Measurements from ENCODE around the gene MTAP. TPM values are rescaled to one million over a fixed set of nuclear protein-coding genes. Genes with fewer than 3 reads are reported as not detected.

The MTAP gene
- polyA plus RNA-seq, 1 donor from 2014 or later = 7.7 TPM

GRCh38 chr9:21837501-21837900 is 35.1 kb downstream of the MTAP start (continued):
- TF ChIP-seq EZH2 (IDR thresholded peaks at IDR 0.05; ENCODE audit: borderline replicate concordance, insufficient read depth, low read length, poor library complexity, severe bottlenecking) (no peak), EP300 (conservative IDR thresholded peaks at IDR 0.05; ENCODE audit: poor library complexity, severe bottlenecking) (no peak), RAD21 (conservative IDR thresholded peaks at IDR 0.05) (no peak)

DNA sequence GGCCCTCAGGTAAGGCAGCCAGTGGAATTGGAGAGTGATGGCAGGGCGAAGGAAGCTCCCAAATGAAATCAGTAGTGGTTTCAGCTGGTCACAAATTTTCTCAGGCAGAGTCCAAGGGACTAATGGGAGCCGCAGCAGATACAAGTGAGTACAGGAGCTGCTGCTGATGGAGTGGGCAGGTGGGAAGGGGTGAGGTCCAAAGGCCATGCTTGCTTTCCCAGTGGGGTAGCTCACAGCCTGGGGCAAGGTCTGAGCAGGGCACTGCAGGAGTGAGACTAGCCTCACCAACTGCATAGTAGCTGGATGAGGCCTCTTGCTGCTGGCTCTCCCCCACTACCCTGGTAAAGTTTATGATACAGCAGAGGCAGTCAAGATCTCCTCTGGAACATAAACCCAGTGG is 38.2 kb downstream of the MTAP start:
- Histone ChIP-seq H3K79me2 (replicated peaks; ENCODE audit: insufficient read depth, low read length) (no peaks in the 10 kb centered on the region), H3K36me3 (ENCODE audit: insufficient read depth, low read length) (peaks cover 7% of the 10 kb centered on the region), H2AFZ (ENCODE audit: low read depth, low read length) (no peak overlapping the region), H3K9ac (ENCODE audit: low read length) (no peak overlapping the region), H3K27me3 (ENCODE audit: insufficient read depth, low read depth, low read length) (no peaks in the 10 kb centered on the region), H3K9me2 (ENCODE audit: insufficient read depth, low read length) (no peaks in the 10 kb centered on the region), H3K9me3 (ENCODE audit: low read length) (peaks cover 6% of the 10 kb centered on the region), H3K4me3 (ENCODE audit: low read length) (no peak overlapping the region), H3K27ac (ENCODE audit: low read length) (no peak overlapping the region), H3F3A (ENCODE audit: insufficient read depth, low read length, poor library complexity, severe bottlenecking) (no peaks in the 10 kb centered on the region), H3K4me2 (ENCODE audit: low read length) (no peak overlapping the region), H4K20me1 (ENCODE audit: insufficient read depth) (no peaks in the 10 kb centered on the region)
- no peak for TF ChIP-seq SMC3 (conservative IDR thresholded peaks at IDR 0.05; ENCODE audit: poor library complexity)
- no peak for TF ChIP-seq TAF1 (IDR thresholded peaks at IDR 0.05; ENCODE audit: low read depth)
- TF ChIP-seq, protein P1, sequence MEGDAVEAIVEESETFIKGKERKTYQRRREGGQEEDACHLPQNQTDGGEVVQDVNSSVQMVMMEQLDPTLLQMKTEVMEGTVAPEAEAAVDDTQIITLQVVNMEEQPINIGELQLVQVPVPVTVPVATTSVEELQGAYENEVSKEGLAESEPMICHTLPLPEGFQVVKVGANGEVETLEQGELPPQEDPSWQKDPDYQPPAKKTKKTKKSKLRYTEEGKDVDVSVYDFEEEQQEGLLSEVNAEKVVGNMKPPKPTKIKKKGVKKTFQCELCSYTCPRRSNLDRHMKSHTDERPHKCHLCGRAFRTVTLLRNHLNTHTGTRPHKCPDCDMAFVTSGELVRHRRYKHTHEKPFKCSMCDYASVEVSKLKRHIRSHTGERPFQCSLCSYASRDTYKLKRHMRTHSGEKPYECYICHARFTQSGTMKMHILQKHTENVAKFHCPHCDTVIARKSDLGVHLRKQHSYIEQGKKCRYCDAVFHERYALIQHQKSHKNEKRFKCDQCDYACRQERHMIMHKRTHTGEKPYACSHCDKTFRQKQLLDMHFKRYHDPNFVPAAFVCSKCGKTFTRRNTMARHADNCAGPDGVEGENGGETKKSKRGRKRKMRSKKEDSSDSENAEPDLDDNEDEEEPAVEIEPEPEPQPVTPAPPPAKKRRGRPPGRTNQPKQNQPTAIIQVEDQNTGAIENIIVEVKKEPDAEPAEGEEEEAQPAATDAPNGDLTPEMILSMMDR (IDR thresholded peaks at IDR 0.05; ENCODE audit: poor library complexity, severe bottlenecking) = no peak
- TF ChIP-seq, protein P2, sequence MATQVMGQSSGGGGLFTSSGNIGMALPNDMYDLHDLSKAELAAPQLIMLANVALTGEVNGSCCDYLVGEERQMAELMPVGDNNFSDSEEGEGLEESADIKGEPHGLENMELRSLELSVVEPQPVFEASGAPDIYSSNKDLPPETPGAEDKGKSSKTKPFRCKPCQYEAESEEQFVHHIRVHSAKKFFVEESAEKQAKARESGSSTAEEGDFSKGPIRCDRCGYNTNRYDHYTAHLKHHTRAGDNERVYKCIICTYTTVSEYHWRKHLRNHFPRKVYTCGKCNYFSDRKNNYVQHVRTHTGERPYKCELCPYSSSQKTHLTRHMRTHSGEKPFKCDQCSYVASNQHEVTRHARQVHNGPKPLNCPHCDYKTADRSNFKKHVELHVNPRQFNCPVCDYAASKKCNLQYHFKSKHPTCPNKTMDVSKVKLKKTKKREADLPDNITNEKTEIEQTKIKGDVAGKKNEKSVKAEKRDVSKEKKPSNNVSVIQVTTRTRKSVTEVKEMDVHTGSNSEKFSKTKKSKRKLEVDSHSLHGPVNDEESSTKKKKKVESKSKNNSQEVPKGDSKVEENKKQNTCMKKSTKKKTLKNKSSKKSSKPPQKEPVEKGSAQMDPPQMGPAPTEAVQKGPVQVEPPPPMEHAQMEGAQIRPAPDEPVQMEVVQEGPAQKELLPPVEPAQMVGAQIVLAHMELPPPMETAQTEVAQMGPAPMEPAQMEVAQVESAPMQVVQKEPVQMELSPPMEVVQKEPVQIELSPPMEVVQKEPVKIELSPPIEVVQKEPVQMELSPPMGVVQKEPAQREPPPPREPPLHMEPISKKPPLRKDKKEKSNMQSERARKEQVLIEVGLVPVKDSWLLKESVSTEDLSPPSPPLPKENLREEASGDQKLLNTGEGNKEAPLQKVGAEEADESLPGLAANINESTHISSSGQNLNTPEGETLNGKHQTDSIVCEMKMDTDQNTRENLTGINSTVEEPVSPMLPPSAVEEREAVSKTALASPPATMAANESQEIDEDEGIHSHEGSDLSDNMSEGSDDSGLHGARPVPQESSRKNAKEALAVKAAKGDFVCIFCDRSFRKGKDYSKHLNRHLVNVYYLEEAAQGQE (IDR thresholded peaks at IDR 0.05; ENCODE audit: borderline replicate concordance) = no peak
- TF ChIP-seq RAD21 (conservative IDR thresholded peaks at IDR 0.05) = no peak
- TF ChIP-seq EP300 (conservative IDR thresholded peaks at IDR 0.05; ENCODE audit: poor library complexity, severe bottlenecking) = no peak
- no peak for TF ChIP-seq POLR2AphosphoS5 (IDR thresholded peaks at IDR 0.05)
- TF ChIP-seq EZH2 (IDR thresholded peaks at IDR 0.05; ENCODE audit: borderline replicate concordance, insufficient read depth, low read length, poor library complexity, severe bottlenecking) = no peak
- no peak for TF ChIP-seq MXI1 (conservative IDR thresholded peaks at IDR 0.05; ENCODE audit: poor library complexity, severe bottlenecking)

- no peak overlapping the region for H2AFZ ChIP-seq (ENCODE audit: low read depth, low read length)
- no peaks in the 10 kb centered on the region for H3K27me3 ChIP-seq (ENCODE audit: insufficient read depth, low read depth, low read length)
- H3K9me2 ChIP-seq (ENCODE audit: insufficient read depth, low read length) = no peaks in the 10 kb centered on the region
- H3F3A ChIP-seq (ENCODE audit: insufficient read depth, low read length, poor library complexity, severe bottlenecking) = no peaks in the 10 kb centered on the region
- no peak overlapping the region for H3K4me3 ChIP-seq (ENCODE audit: low read length)
- no peak overlapping the region for H3K9ac ChIP-seq (ENCODE audit: low read length)
- no peak for TF ChIP-seq MXI1 (conservative IDR thresholded peaks at IDR 0.05; ENCODE audit: poor library complexity, severe bottlenecking)
- no peak for TF ChIP-seq SMC3 (conservative IDR thresholded peaks at IDR 0.05; ENCODE audit: poor library complexity)
- no peak for TF ChIP-seq POLR2AphosphoS5 (IDR thresholded peaks at IDR 0.05)
- no peak for TF ChIP-seq RAD21 (conservative IDR thresholded peaks at IDR 0.05)
- no peak for TF ChIP-seq EZH2 (IDR thresholded peaks at IDR 0.05; ENCODE audit: borderline replicate concordance, insufficient read depth, low read length, poor library complexity, severe bottlenecking)
- TF ChIP-seq, protein P2 (IDR thresholded peaks at IDR 0.05; ENCODE audit: borderline replicate concordance) = no peak
- no peak for TF ChIP-seq EP300 (conservative IDR thresholded peaks at IDR 0.05; ENCODE audit: poor library complexity, severe bottlenecking)
- TF ChIP-seq, protein P1 (IDR thresholded peaks at IDR 0.05; ENCODE audit: poor library complexity, severe bottlenecking) = no peak
- H3K4me2 ChIP-seq (ENCODE audit: low read length) = no peak overlapping the region
- no peaks in the 10 kb centered on the region for H3K79me2 ChIP-seq (replicated peaks; ENCODE audit: insufficient read depth, low read length)
- no peak overlapping the region for H3K27ac ChIP-seq (ENCODE audit: low read length)
- no peaks in the 10 kb centered on the region for H4K20me1 ChIP-seq (ENCODE audit: insufficient read depth)
- peaks cover 7% of the 10 kb centered on the region for H3K36me3 ChIP-seq (ENCODE audit: insufficient read depth, low read length)
- H3K9me3 ChIP-seq (ENCODE audit: low read length) = peaks cover 6% of the 10 kb centered on the region
Observed at GRCh38 chr9:21841133-21841532, 38.7 kb downstream of the MTAP start.

All from neural cell (in vitro differentiated cells).